GM18511 (cell line): ENCODE results near the gene DARS1.

Experiments used
- ATAC-seq: cut with Tn5 transposase; IDR thresholded peaks from one replicate; pipeline ENCODE4 v1.9.1; 2021; ENCODE audit warnings: mild to moderate bottlenecking, moderate library complexity; ENCODE audit not compliant: unreplicated experiment

Gene DARS1

DNA sequence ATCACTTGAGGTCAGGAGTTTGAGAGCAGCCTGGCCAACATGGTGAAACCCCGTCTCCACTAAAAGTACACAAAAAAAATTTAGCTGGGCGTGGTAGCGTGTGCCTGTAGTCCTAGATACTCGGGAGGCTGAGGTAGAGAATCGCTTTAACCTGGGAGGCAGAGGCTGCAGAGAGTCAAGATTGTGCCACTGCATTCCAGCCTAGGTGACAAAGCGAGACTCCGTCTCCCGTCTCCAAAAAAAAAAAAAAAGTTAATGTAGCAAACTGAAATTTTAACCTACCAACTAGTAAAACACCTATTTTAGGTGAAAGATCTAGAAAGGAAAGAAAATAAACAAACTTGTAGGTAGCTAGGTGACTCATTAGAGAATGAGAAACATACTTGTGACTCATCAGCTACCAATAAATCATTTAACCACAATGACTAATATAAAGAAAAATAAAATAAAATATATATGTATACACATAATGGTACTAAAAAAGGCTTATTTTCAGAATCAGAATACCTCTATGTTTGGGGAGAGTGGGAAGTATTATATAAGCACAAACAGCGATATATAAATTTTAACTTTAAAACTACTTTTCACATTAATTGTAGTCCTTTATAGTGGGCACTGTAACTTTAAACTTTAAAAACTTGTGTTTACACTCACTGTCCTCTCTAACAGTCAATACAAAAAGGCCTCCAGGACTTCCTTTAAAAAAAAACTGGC, 36.6 kb downstream of the DARS1 start:
- ATAC-seq = peak; percentile 86

DNA sequence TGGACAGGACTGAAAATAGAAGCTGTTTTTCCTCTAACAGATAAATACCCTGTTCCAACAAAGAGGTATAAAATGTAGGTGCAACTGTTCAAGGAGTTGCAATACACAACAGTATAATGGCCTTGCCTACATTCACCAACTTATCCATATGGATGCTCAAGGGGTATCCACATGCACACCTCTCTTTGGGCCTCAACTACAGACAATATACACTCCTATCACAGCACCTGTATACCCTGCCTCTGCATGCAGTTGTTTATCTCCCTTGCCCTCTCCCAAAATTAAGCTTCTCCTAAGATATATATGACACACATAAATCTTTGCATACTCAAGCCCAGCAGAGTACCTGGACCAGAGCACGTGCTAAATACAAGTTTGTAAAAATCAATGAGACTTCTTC, 37.3 kb downstream of the DARS1 start:
- ATAC-seq = no peak

DNA sequence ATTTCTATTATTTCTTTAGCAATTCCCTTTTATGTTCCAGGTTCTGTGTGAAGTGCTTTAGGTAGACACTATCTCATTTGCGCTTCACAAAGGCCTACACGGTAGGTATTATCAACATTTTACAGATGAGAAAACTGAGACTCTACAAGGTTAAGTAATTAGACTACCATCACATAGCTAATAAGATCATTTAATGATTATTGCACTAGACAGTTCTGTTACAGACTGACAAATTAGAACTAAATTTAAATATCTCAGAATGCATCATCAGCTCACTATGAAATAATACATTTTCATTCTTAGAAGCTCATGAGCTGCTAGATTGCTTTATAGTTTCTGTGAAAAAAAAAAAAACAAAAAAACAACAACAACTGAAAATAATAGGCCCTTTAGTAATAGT, 37.9 kb downstream of the DARS1 start:
- ATAC-seq = no peak

DNA sequence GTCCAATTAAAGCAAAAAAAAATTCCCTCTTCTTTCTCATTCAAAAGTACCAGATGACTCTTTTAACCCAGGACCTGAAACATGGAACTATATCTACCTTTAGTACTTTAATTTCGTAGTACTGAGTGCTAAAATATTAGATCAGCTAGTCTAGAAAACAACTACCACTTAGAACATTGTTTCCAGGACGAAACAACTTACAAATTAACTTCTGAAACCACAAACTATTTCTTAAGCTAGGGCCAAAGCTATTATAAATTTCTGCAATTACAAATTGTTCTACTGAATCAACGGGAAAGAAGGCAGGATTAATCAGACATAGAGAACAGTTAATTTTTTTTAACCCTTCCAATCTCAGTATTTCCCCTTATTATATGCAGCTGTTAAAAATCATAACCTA, 39.9 kb downstream of the DARS1 start:
- ATAC-seq = no peak

DNA sequence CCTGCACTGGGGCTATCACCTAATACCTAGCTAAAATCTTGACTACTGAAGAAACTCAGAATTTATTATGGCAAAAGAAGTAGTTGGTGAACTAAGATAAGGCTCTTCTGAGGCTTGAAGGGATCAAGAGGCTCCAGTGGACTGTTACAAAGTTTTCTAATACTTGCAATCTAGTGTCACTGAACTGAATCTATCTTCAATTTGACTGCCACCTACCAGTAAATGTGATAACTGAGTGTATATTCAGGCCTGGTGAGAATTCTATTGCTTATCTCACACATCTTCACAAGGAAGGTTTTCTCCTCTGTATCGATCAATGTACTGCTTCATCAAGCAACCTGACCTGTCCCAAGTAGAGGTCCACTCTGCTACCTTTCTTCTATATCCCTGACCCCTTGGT, 40.8 kb downstream of the DARS1 start:
- no peak for ATAC-seq

DNA sequence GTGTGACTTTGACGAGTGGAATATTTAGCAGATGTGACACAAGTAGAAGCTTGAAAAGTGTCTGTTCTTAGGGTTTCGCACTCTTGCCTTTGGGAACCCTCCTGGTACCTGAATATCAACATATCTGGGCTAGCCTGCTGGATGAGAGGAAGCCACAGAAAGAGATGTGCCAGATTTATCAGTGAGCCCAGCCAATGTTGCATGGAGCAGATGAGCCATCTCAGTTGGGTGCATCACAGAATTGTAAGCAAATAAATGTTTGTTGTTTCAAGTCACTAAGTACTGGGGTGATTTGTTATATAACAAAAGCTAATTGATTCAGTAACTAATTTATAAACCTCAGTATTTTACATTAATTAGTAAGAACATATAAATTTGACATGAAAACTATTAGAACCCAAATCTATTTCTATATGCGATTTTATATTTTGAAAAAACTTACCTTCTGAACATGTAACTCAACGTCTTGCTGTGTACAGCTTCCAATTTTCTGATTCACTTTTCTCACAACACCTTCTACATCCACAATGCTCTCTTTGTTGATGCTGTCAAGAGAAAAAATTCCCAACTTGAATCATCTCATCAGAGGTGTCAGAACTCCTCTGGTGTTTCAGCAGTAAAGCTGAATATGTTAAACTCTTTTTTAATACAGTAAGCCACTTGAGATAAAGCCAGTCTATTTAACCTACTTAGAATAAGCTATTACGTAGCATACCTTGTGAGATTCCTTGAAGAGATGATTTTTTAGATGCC, 42.3 kb downstream of the DARS1 start:
- ATAC-seq = no peak

DNA sequence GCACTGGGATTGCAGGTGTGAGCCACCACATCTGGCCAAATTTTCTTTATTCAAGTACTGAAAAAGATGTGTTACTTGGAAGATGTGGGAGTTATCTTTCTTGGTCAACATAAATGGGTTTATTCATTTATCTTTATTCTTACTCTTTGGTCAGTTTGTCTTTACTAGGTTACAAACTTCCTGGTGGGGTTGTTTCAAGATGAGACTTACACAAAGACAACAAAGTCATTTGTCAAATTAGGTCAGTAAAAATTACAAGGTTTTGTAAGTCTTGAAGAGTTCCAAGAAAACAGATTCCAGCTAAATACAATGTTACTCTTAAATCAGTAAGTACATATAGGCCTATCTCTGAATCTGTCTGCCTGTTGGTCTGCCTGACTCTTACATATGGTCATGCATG, 48.9 kb downstream of the DARS1 start:
- ATAC-seq = no peak

DNA sequence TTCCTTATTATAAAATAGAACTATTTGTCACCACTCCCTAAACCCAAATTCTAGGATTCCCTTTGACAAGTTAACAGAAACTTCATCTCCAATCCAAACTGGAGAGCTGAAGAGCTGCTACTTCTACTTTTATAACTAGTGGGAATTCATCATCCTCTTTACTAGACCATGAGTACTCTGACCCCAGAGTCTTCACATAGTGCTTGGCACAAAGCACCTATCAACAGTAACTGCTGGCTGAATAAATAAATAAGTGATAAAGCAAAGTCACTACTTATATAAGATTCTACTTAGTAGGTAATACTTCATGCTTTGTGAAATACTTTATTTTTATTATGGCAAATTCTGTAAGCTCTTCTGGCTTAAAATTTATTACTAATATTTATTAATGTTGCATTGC, 49.5 kb downstream of the DARS1 start:
- ATAC-seq = no peak

DNA sequence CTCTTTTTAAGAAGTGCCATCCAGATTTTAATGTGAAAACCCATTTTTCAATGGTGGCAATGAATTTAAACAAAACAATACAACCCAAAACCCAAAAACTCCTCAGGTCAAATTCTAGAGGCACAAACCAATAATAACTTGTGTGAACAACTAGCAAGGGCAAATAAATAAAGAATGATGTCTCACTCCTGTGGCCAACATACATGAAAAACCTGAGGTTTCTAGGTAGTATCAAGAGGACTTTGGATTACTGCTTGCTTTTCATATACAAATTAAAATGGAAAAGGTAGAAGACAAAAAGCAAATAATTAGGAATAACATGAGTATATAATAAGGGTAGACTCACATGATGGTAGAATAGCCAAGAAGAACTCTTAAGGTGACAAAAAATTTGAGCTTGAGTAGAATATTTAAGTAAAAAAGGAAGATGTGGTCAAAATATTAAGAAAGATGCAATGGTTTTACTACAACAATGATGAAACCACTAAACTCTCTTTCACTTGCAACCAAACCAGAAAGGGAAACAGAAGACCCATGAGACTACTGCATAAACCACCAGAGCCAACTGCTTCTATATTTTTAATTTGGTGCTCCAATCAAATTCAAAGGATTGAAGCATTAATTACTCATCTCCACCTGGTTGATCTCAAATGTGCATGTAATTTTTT, 53.5 kb downstream of the DARS1 start:
- peak; percentile 93 for ATAC-seq

DNA sequence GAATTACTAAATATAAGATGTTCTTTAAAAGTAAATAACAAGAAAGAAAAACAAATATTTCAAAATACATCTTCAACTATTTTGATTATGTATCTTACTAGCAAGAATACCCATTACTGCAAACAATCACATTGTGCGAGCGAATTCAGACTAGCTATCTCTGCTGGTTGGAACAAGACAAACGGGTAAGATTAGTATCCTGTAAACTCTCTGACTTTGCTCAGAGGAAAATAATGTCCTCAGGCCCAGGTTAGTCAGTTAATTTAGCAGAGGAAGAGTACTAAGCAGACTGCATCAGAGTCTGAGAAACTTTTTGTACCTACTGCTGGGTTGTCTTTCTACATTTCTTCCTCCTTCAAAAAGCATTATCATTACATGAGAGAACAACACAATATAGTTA, 58.8 kb downstream of the DARS1 start:
- ATAC-seq = no peak

DNA sequence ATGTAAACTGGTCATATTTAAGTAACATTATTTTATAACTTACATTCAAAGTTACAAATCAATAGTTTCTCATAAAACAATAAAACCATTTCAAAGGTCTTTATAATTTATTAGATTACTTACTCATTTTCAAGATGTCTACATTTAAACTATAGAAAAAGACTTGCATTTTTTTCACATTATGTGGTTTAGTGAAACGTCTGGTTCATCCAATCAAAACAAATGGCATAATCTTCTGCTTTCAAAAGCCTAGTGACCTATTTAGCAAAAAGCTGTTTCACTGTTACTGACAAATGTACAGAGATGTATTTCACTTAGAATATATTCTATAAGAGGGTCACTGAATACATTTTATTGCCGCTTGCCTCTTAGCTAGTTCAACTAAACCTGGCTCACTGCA, 59.9 kb downstream of the DARS1 start:
- no peak for ATAC-seq

DNA sequence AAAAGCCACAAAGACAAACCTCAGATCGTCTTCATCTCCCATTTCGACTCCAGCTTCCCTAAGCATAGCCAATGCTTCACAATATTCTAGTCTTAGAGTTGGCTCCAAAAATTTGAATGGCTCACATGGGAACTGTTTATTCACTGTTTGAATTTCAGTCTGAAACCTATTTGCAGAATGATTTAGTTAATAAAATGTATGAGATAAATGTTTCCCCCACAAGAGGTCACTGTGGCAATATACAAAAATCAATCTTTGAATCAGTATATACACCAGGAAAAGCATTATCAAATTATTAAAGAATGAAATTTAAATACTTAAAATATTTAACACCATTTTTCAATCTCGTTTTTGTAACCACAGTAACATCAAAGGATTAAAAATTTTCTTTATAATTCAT, 69.2 kb downstream of the DARS1 start:
- ATAC-seq = no peak

DNA sequence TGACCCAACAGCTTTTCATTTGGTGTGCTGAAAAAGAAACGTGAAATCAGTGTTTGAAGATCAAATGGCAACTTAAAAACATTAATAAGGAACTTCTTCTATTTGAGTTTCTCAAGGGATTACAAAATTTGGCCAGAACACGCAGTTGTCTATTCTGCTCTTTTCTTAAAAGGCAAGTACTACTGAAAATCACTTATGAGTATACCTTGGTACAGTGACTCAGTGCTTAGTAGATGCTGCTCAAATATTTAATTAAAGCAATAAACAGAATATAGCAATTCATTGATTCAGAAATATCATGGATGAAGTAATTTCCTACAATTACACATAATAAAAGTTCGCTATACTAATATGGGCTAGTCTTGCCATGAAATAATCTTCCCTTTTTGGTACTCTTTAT, 70.9 kb downstream of the DARS1 start:
- no peak for ATAC-seq

DNA sequence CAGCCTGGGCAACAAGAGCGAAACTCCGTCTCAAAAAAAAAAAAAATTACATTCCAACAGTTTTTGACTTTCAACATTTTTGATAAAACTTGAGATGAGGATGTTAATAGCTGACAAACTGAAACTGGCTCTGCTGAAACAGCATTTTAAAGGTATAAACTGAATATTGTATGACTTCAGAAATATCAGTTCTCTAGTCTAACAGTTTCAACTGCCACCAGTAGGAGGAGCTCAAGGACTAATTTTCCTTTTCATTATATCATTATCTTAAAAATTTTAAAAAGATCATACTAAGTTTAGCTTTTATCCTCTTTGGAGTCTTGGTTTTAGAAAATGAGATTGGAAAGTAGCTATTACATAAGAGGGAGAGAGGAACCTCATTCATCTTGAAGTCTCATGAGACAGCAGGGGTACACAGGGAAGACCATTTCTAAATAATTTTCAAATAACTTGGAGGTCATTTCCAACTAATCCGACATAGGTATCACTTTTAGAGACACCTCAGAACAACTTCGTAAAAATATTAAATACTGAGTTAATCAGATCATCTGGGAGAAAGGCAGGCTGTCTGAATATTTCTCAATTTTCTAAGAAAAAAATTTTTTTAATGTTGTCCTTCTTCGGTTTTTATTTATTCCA, 71.6 kb downstream of the DARS1 start:
- no peak for ATAC-seq

DNA sequence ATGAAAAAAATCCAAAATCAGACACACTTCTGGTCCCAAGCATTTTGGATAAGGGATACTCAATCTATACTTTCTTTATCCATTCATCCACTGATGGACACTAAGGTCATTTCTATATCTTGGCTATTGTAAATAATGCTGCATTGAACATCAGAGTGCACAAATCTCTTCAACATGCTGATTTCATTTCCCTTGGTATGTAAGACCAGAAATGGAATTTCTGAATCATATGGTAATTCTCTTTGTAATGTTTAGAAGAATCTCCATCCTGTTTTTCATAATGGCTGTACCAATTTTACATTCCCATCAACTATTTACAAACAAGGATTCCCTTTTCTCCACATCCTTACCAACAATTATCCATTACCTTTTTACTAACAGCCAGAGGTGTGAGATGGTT, 75.5 kb downstream of the DARS1 start:
- no peak for ATAC-seq

DNA sequence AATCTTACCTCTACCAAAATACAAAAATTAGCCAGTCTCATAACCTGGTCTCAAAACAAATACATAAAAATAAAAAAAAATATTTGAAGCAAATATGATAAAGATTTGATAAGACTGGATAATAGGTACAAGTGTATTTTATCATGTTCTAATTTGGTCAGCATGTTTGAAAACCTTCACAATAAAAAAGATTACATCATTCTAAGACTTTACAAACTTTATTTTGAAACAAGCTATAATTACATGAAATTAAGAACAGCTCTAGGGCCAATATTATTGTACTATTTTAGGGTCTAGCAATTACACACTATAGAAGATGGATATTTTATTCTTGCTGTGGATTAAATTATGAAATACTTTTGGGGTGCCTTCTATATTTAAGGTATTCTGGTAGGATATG, 79.7 kb downstream of the DARS1 start:
- ATAC-seq = no peak

DNA sequence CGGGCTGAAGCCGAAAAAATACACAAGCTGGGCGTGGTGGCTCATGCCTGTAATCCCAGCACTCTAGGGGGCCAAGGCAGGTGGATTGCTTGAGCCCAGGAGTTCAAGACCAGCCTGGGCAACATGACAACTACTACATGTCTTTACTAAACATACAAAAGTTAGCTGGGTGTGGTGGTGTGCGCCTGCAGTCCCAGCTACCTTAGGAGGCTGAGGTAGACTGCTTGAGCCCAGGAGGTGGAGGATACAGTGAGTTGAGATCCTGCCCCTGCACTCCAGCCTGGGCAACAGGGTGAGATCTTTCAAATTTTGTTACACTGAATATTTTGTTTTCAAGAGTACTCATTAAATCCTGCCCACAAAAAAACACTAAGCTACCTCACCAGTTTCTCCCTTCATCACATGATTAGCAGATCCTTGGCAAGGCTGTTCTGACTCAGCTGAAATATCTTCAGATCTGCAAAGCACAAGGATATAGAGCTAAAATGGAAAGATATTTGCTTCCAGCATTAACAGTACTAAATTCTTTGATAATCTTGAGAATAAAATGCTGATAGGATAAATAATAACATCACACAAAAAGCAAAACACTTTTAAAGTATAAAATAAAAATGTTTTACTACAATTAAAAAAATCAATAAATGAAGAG, 81.0 kb downstream of the DARS1 start:
- ATAC-seq = no peak

DNA sequence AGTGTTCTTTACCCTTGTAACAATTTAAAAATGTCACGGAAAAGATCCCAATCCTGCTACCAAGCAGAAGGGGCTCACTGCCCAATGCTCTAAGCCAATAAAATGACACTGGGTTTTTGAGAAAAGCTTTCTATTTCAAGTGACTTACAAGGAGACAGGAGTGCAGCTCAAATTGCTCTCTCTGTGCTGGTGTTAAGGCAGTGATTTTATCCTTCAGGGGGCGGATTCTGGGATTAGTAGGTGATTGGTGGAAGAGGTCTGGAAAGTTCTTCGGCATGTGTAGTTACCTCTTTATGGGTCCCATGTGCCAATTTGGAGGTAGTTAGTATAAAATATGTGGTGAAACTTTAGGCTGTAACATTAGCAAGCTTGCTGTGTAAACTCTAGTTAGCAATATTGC, 81.8 kb downstream of the DARS1 start:
- no peak for ATAC-seq

DNA sequence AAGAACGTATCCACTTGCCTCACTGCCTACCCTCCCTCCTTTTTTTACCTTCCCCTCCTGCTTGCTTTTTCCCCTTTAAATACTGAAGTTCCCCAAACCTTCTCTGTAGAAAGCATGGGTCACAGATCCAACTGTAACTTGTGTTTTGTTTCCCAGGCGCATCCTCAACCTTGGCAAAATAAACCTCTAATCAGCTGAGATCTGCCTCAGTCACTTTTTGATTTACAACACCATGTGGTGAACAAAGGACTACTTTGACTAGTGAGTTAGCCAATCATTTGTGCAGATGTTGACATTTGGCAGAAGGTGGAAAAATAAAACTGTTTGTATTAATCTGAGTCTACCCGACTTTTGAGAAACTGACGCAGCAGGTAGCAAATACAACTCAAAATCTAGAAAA, 85.9 kb downstream of the DARS1 start:
- ATAC-seq = no peak

DNA sequence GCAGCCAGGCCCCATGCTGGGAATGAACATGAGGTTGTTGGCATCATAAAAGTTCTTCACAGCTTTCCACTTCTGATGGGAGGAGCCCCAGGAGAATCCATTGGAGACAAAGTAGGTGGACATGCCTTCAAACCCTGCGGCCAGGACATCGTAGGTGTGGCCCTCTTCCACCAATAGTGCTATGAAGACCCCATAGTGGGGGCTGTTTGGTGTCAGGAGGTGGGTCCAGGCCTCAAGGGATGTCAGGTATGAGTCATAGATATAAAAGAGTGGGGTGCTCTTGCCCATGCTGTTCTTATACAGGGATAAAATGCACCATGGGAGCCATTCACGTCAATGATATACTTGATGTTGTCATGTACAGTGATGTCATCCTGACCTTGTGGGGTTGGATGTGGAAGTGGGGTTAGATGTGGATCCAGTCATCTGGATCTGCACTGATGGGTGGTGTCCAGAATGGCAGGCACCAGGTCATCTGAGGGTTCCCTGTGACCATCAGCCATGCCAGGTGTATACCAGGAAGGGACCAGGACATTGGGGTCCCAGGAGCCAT, 87.1 kb downstream of the DARS1 start:
- ATAC-seq = no peak

DNA sequence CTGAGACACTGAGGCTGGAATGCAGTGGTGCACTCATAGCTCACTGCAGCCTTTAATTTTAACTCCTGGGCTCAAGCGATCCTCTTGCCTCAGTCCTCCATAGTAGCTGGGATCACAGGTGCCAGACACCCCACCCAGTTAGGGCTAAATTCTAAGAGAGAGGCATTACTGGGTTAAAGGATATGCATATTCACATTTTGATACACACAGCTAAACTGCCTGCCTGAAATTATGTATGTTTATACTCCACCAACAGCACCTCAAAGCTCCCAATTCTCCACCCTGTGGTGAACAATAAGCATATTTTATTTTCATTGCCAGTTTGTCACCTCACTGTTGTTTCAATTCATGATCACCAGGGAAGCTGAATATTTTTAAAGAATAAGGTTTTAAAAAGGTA, 90.5 kb downstream of the DARS1 start:
- no peak for ATAC-seq
